Ishikawa (cell line): ENCODE results near the gene SCN10A.

Experiments
- CEBPB ChIP-seq: IDR thresholded peaks from 2 replicates; pipeline ENCODE4 v1.6.1; 2012
- CREB1 ChIP-seq: IDR thresholded peaks from 2 replicates; pipeline ENCODE4 v1.6.1; 2012; ENCODE audit warnings: low read depth
- EP300 ChIP-seq: IDR thresholded peaks from 2 replicates; pipeline ENCODE4 v1.6.1; 2012; ENCODE audit warnings: borderline replicate concordance
- TF ChIP-seq, protein P1 (sequence below): IDR thresholded peaks from 2 replicates; pipeline ENCODE4 v1.6.1; 2012
- TF ChIP-seq, protein P2 (sequence below): IDR thresholded peaks from 2 replicates; pipeline ENCODE4 v1.6.1; 2012; ENCODE audit warnings: low read depth, mild to moderate bottlenecking
- TF ChIP-seq, protein P3 (sequence below): IDR thresholded peaks from 2 replicates; pipeline ENCODE4 v1.6.1; 2012

DNA sequence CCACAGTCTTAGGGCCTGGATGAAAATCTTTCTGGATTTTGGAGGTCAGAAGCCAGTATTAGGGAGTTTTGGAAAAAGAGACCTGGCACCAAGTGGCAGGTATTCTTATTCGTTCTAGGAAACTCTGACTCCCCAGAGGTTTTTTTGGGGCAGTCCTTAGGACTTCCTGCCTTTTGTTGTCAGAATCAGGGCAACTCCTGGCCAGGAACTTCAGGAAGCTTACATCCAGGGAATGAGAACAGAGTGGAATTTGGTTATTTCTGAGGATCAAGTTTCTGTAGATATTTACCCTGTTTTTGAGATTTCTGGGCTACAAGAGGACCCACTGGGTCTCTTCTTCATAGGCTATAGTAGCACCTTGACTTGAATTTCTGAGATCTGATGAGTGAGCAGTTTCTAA lies 15.5 kb downstream of the SCN10A start:
- no peak for TF ChIP-seq EP300
- TF ChIP-seq CEBPB: no peak
- TF ChIP-seq, protein P1, sequence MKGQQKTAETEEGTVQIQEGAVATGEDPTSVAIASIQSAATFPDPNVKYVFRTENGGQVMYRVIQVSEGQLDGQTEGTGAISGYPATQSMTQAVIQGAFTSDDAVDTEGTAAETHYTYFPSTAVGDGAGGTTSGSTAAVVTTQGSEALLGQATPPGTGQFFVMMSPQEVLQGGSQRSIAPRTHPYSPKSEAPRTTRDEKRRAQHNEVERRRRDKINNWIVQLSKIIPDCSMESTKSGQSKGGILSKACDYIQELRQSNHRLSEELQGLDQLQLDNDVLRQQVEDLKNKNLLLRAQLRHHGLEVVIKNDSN: no peak
- no peak for TF ChIP-seq CREB1
- TF ChIP-seq, protein P2, sequence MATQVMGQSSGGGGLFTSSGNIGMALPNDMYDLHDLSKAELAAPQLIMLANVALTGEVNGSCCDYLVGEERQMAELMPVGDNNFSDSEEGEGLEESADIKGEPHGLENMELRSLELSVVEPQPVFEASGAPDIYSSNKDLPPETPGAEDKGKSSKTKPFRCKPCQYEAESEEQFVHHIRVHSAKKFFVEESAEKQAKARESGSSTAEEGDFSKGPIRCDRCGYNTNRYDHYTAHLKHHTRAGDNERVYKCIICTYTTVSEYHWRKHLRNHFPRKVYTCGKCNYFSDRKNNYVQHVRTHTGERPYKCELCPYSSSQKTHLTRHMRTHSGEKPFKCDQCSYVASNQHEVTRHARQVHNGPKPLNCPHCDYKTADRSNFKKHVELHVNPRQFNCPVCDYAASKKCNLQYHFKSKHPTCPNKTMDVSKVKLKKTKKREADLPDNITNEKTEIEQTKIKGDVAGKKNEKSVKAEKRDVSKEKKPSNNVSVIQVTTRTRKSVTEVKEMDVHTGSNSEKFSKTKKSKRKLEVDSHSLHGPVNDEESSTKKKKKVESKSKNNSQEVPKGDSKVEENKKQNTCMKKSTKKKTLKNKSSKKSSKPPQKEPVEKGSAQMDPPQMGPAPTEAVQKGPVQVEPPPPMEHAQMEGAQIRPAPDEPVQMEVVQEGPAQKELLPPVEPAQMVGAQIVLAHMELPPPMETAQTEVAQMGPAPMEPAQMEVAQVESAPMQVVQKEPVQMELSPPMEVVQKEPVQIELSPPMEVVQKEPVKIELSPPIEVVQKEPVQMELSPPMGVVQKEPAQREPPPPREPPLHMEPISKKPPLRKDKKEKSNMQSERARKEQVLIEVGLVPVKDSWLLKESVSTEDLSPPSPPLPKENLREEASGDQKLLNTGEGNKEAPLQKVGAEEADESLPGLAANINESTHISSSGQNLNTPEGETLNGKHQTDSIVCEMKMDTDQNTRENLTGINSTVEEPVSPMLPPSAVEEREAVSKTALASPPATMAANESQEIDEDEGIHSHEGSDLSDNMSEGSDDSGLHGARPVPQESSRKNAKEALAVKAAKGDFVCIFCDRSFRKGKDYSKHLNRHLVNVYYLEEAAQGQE: no peak
- TF ChIP-seq, protein P3, sequence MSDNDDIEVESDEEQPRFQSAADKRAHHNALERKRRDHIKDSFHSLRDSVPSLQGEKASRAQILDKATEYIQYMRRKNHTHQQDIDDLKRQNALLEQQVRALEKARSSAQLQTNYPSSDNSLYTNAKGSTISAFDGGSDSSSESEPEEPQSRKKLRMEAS: no peak
